GM13976 (cell line): ENCODE results near the gene COL16A1.
A peak's percentile ranks its signal among the peaks of the same experiment; 100 is the strongest.

Source experiments
- DNase-seq: peaks from one replicate; pipeline ENCODE4 v3.0.0; 2012; ENCODE audit warnings: low spot score
- CTCF ChIP-seq: IDR thresholded peaks from 2 replicates; pipeline ENCODE4 v1.5.1; 2012; ENCODE audit warnings: borderline replicate concordance, mild to moderate bottlenecking; ENCODE audit not compliant: insufficient read depth; ENCODE audit errors: extremely low read depth, missing control alignments, control extremely low read depth
- in situ Hi-C: fragments of 300-500 bp; cut with MboI; formaldehyde crosslinking; loops from one replicate; pipeline ENCODE4 v1.12.0; 2022; ENCODE audit warnings: low sequenced_read_pairs, mixed read lengths, inconsistent platforms; ENCODE audit not compliant: unreplicated experiment

Gene COL16A1

GRCh38 chr1:31643976-31644559, 59.7 kb downstream of the COL16A1 start:
- DNase-seq = peak; percentile 7
- TF ChIP-seq CTCF = no peak
- in situ Hi-C loops = no loop called here

GRCh38 chr1:31642897-31643296, 60.9 kb downstream of the COL16A1 start:
- no peak for DNase-seq
- no peak for TF ChIP-seq CTCF
- in situ Hi-C loops = no loop called here

- in situ Hi-C loops = no loop called here
- no peak for DNase-seq
- no peak for TF ChIP-seq CTCF
Observed at GRCh38 chr1:31642366-31642765, 61.5 kb downstream of the COL16A1 start.

GRCh38 chr1:31640964-31641363, 62.9 kb downstream of the COL16A1 start:
- DNase-seq = no peak
- in situ Hi-C loops = no loop called here
- no peak for TF ChIP-seq CTCF

GRCh38 chr1:31640179-31640578, 63.6 kb downstream of the COL16A1 start:
- no peak for DNase-seq
- in situ Hi-C loops = no loop called here

GRCh38 chr1:31639543-31639942, 64.3 kb downstream of the COL16A1 start:
- no peak for DNase-seq
- in situ Hi-C loops = no loop called here
- no peak for TF ChIP-seq CTCF

More at GRCh38 chr1:31640179-31640578, 63.6 kb downstream of the COL16A1 start:
- TF ChIP-seq CTCF = no peak
